Activated T-cell treated with anti-CD3 and anti-CD28 coated beads for 48 hours (primary cell): ENCODE results near the gene APOBR.
"Not testable (repeated sequence)": the region's sequence is repeated elsewhere in the genome, so short reads cannot be mapped to it uniquely, and the experiment has no call there.

Experiments used
- DNase-seq: peaks from one replicate; pipeline ENCODE4 v3.0.0-alpha.2; 2020; ENCODE audit warnings: low read depth

APOBR gene

DNA sequence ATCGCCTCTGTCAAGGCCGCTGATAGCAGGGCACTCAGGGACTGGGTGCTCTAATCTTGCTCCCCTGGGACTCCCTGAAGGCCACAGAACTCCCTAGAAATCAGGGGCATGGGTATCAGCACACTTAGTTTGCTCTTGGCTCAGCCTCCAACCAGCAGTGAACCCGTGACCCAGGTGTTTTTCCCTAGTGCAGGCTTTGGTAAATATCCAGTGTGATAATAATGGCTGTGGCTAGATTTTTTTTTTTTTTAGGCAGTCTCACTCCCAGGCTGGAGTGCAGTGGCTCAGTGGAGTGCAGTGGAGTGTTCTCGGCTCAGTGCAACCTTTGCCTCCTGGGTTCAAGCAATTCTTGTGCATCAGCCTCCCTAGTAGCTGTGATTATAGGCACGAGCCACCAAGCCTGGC lies 34.0 kb downstream of the APOBR start:
- DNase-seq, result no peak

DNA sequence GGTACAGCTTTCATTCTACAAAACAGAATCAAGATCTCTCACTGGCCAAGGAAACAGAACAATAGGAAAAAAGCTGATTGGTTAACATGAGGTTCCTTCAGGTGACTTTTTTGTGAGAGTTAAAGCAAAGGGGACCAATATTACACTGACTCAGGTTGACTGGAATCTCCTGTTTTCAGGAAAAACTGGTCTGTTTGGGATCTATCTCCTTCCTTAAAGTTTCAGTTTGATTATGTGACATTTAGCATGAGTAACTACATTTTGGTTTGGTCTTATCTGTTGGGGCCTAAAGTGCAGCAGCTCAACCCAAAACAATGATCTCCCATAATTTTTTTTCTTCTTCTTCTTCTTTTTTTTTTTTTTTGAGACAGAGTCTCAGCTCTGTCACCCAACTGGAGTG lies 34.7 kb downstream of the APOBR start:
- DNase-seq, result no peak

DNA sequence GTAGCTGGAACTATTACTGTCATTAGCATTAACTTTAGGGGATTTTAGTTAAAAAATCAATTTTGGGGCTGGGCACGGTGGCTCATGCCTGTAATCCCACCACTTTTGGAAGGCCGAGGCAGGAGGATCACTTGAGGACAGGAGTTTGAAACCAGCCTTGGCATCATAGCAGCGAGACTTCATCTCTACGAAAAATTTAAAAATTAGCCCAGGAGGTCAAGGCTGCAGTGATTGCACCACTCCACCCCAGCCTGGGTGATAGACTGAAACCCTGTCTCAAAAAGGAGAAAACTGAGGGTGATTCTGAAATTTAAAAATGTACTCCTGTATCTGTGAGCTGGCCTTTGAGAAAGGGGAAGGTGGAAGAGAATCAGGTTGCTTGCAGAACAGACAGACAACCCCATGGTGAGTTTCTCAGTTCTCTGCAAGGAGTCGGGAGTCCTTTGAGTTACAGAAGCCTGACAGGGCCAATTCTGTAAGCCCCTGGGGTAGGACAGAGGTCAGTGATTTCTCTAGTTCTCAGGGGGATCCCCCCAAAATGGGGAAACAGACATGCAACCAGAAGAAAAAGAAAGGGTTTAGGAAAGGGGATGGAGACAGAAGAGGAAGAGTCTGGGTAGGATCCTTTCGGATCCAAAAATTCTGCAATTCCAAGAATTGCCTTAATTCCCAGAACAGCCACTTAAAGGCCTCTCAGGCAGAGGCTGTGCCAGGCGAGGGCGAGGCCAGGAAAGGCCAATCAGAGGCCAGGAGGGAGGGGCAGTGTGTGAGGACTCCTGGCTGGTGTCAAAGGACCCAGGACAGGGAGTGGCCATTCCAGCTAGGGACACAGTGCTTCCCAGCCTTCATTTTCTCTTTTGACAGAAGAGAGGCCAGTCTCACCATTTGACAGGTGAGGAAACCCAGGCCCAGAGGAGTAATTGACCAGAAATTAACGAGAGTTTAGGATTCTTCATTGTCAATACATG lies 37.6 kb downstream of the APOBR start:
- DNase-seq, result no peak

DNA sequence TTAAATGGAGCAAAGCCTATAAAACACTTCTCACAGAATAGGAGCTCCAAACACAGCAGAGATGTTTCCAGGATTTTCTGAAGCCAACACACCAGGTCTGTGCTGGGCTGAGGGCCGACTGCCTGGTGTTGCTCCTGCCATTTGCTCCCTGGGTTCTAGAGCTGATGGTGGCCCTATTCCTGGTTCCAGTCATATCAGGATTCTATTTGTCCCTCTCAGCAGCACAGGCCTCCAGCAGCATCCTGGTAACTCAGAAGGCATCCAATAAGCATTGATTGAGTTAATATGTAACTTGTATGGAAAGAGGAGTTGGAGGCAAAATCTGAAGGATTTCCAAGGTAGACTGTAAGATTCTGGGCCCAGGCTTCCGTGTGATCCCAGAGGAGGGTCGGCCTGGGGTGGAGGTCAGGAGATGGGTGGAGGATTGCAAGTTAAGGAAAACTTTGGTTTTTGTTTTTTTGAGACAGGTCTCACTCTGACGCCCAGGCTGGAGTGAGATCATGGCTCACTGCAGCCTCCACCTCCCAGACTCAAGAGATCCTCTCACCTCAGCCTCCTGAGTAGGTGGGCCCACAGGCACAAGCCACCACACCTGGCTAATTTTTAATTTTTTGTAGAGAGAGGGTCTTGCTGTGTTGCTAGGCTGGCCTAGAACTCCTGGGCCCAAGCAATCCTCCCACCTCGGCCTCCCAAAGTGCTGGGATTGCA lies 38.7 kb downstream of the APOBR start:
- DNase-seq, result no peak

DNA sequence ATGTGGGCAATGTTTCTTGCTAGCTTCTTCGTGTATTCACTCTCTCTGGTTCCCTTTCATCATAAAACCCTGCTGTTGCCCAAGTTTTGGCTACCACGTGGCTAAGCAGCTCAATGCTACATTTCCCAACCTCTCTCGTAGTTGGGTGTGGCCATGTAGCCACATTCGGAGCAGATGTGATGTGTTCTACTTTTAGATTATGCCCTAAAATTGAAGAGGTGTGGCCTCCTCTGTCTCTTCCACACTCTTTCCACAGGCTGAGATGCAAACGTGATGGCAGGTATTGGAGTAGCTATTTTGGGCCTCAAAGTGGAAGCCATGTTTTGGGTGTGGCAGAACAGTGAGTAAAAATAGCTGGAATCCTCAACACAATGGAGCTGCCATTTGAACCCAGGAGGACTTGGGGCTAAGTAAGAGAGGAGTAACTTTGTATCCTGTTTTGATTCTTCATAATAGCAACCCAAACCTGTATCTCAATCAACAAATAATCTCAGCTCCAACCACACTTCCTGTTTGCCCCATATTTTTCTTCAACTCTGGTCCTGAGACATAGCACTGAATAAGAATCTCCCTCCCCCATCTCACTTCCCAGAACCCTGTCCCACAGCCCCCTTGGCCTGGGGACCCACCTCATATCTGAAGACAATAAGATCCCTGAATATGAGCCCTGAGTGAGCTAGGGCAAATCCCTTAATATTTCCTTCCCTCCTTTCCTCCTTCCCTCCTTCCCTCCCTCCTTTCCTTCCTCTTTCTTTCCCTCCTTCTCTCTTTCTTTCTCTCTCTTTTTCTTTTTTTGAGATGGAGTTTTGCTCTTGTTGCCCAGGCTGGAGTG lies 40.3 kb downstream of the APOBR start:
- no peak for DNase-seq

DNA sequence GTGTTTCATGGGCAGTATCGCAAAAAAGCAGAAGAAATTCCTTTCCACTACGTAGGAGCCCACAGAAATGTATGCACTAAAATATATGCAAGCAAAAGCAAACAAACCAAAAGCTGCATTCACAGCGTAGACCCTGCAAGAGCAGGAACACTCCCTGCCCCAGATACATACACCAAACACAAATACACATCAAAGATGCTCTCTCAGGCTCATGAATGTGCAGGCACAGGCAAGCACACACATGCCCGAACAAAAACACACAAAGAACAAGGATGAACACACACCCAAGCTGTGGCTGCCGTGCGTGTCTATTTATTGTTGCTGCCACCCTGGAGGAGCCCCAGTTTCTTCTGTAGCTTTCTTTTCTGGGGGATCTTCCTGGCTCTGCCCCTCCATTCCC lies 42.6 kb downstream of the APOBR start:
- no peak for DNase-seq

DNA sequence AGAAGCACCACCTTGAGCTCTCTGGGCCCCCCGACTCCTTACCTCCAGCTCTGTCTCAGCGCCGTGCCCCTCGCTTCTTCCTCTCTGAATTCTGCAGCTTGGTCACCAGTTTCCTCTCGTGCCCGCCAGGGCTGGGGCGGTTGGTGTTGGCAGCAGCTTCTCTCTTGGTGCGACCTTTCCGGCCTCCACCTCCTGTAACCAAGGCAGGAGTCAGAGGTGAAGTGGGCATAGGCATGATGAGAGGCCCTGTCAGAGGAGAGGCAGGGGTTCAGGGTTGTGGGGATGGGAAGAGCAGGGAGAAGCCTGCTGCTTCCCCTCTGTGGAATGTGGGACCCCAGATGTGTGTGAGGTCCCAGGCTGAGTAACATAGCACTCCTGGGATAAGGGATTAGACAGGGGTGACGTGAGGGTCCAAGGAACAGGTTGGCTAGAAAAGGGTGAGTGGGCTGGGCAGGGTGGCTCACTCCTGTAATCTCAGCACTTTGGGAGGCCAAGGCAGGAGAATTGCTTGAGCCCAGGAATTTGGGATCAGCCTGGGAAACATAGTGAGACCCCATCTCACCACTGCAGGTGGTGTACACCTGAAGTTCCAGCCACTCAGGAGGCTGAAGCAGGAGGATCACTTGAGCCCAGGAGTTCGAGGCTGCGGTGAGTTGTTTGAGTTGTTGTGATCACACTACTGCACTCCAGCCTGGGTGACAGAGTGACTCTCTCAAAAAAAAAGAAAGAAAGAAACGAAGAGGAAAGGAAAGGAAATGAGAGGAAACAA lies 43.7 kb downstream of the APOBR start:
- no peak for DNase-seq

DNA sequence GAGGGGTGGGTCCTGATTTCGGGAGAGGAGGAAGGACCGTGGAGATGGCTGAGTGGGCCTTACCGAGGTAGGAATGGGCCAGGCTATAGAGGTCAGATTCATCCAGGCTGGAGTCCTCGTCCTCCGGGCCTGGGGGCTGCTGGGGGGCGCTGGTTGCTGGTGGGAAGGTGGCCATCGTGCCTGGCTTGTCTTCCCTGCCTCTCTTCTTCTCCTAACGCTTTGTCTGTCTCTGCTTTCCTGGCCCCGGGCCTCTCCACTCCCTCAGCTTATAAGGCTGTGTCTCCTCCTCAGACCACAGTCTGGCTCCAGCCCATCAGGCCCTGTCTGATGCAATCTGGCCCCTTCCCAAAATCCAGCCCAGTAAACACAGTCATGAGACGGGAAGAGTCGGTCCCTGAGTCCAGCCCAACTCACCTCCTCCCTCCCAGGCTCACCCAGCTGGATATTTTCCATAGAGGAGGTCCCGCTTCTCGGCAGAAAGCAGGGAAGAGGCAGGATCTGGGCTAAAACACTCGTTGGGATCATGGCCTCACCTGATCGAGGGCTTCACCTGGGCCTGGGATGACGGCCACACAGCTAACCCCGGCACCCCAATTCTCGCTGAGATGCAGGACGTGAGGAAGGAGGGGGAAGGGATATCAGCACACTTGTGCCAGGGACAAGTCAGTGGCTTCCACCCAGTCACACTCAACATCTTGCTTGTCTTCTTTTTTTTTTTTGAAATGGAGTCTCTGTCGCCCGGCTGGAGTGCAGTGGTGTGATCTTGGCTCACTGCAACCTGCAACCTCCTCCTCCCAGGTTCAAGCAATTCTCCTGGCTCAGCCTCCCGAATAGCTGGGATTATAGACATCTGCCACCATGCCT lies 44.5 kb downstream of the APOBR start, which contains the start of gene NUPR1:
Gene NUPR1, minus strand, starts transcription at position 242 of the 864 bp plus-strand sequence. Its CDS starts 67 bp downstream, at position 175.
- no peak for DNase-seq

DNA sequence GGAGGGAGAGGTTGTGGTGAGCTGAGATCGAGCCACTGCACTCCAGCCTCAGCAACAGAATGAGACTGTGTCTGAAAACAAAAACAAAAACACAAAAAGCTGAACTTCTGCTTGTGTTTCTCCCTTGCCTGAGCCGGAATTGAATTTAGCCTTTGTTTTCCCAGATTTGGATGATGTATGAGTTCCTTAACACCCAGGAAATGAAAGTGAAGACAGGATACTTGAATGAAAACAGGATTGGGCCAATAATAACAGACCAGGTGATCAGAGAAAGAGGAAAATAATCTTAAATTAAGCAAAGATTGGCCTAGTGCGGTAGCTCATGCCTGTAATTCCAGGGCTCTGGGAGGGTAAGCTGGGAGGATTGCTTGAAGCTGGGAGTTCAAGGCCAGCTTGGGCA lies 45.9 kb downstream of the APOBR start:
- DNase-seq, result no peak

DNA sequence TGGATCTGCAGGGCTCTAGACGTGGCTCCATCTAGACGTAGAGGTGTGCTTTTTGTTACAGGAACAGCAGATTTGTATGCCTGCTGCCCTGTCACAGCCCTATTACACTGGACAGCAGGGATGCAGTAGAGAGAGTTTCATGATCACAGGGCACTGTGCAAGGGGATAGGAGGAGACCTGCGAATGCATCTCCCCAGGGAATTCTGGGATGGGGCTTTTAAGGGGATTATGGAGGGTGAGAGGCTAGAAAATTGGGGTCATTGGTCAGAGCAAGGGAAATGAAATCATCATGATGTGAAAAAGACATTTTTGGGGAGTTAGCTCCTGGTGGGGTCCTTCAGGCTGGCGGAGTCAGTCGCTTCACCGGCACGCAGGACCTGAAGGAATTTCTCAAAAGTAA lies 48.2 kb downstream of the APOBR start:
- DNase-seq, result no peak

DNA sequence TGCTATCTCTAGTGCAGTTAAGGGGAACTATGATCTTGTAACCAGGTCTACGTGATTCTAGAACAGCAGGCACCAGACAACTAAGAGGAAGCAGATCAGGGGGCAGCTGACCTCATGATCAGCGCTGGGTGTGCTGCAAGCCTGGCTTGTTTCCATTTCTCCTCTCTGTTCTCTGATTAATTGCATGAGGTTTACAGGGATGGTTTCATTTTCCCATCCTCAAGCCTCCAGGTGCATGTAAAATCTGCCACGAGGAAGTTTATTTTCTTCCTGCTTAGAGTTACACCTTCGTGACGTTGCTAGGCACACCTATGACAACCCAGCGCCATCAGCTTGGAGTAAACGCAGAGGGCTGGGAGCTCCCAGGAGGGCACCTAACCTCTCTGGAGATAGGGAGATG lies 48.6 kb downstream of the APOBR start:
- no peak for DNase-seq

DNA sequence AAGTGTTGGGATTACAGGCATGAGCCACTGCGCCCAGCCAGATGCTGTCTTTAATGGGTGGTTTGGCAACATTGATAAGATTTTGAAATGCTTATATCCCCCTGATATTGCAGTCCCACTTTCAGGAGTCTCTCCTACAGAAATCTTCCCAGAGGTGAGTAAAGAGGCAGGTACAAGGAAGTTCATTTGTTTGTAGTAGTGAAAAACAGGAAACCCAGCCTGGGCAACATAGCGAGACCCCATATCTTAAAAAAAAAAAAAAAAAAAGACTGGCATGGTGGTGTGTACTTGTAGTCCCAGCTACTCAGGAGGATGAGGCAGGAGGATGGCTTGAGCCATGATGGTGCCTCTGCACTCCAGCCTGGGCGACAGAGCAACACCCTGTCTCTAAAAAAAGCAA lies 50.6 kb downstream of the APOBR start:
- DNase-seq, result no peak

DNA sequence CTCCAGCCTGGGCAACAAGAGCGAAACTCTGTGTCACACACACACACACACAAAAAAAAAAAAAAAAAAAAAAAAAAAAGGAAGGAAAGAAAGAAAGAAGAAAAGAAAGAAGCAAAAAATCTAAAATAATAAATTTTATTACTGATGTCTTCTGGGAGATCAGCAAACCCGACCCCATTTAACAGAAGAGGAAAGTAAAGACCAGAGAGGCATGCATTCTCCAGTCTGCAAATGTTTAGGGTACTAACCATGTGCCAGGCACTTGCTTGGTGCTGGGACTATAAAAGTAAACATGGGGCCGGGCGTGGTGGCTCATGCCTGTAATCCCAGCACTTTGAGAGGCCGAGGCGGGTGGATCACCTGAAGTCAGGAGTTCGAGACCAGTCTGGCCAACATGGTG lies 51.5 kb downstream of the APOBR start:
- DNase-seq, result not testable (repeated sequence)

DNA sequence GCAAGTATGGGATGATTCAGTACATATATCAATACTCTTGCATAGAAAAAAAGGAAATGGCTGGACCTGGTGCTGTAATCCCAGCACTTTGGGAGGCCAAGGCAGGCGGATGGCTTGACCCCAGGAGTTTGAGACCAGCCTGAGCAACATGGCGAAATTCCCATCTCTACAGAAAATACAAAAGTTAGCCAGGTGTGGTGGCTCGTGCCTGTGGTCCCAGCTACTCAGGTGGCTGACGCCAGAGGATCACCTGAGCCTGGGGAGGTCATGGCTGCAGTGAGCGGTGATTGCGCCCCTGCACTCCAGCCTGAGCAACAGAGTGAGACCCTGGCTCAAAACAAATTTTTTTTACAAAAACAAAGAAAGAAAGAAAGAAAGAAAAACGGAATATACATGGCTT lies 52.2 kb downstream of the APOBR start:
- DNase-seq, result no peak

DNA sequence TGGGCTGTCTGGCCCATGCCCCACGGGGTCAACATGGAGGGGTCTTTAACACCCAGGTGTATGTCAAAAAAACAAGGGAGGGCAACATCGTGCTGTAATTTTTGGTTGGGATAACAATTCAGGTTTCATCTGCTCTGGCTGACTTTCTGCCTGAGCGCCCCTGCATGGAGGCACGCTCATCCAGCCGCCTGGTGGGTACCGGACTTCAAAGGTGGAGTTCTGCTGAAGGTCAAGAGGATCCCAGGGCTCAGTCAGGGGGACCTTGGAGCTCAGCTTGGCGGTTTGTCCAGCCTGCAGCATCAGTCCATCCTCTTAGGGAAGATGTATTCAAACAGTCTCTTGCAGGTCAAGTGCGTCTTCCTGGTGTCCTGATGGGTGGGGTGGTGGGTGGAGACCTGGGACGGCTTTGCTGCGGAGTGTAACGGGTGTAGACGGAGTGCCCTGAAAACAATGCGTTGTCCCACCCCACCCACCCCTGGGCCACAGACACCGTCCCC lies 53.9 kb downstream of the APOBR start:
- no peak for DNase-seq
